IMR-90 (cell line): ENCODE results near the gene CLDN4. TPM values are rescaled to one million over a fixed set of nuclear protein-coding genes. Genes with fewer than 3 reads are reported as not detected.

Source experiments
- ATAC-seq: fragments of 200-7000 bp; cut with Tn5 transposase; 2 replicates; pipeline ENCODE4 v1.9.1; 2020; ENCODE audit warnings: low read depth, mild to moderate bottlenecking, moderate library complexity
- BruUV-seq: library from RNA; stranded (reverse); fragments of 400-500 nt; replicated peaks from 2 replicates; lab custom pipeline; 2021; lab: Mats Ljungman, UMichigan
- CTCF ChIA-PET: fragments of 300-600 bp; formaldehyde crosslinking; extraction: SDS; loops from one replicate; lab custom pipeline; 2021; ENCODE audit warnings: antibody characterized with exemption; lab: Yijun Ruan, JAX
- POLR2A ChIA-PET: fragments of 300-600 bp; sonication (Branson Sonifier 250); formaldehyde crosslinking; loops from one replicate; lab custom pipeline; 2022; ENCODE audit warnings: antibody characterized with exemption; ENCODE audit not compliant: unreplicated experiment; lab: Charles Lee
- DNase-seq: peaks from one replicate; pipeline ENCODE4 v3.0.0; 2013
- H2AFZ ChIP-seq: replicated peaks from 2 replicates; pipeline ENCODE3; 2013; ENCODE audit warnings: low read length, mild to moderate bottlenecking; ENCODE audit not compliant: poor library complexity
- H2AK5ac ChIP-seq: 2 replicates; pipeline ENCODE4 v1.6.1; 2013; ENCODE audit warnings: low read depth, low read length, inconsistent platforms
- H2AK9ac ChIP-seq: replicated peaks from 2 replicates; pipeline ENCODE3; 2013; ENCODE audit warnings: mild to moderate bottlenecking, low read depth, low read length, moderate library complexity; ENCODE audit not compliant: poor library complexity
- H2BK120ac ChIP-seq: 2 replicates; pipeline ENCODE4 v1.6.1; 2013; ENCODE audit warnings: low read depth, low read length, inconsistent platforms
- H2BK15ac ChIP-seq: 3 replicates; pipeline ENCODE4 v1.6.1; 2013; ENCODE audit warnings: low read depth, low read length, inconsistent platforms
- H2BK20ac ChIP-seq: 2 replicates; pipeline ENCODE4 v1.6.1; 2013; ENCODE audit warnings: low read depth, mild to moderate bottlenecking, inconsistent platforms, low read length, moderate library complexity
- H2BK5ac ChIP-seq: 2 replicates; pipeline ENCODE4 v1.6.1; 2013; ENCODE audit warnings: mild to moderate bottlenecking, low read depth, low read length, inconsistent platforms; ENCODE audit not compliant: poor library complexity, severe bottlenecking
- H3K14ac ChIP-seq: replicated peaks from 2 replicates; pipeline ENCODE4 v1.6.1; 2013; ENCODE audit warnings: low read depth, low read length, inconsistent platforms
- H3K18ac ChIP-seq: 2 replicates; pipeline ENCODE4 v1.6.1; 2013; ENCODE audit warnings: low read depth, low read length, control low read depth
- H3K23ac ChIP-seq: 2 replicates; pipeline ENCODE4 v1.6.1; 2013; ENCODE audit warnings: low read depth, low read length, inconsistent platforms
- H3K27ac ChIP-seq: 2 replicates; pipeline ENCODE4 v1.5.1; 2013; ENCODE audit warnings: mild to moderate bottlenecking, control low read depth, low read length; ENCODE audit not compliant: insufficient read depth
- H3K27me3 ChIP-seq: 2 replicates; pipeline ENCODE4 v1.6.1; 2013; ENCODE audit warnings: low read length; ENCODE audit not compliant: control insufficient read depth, insufficient read depth
- H3K36me3 ChIP-seq: 2 replicates; pipeline ENCODE4 v1.6.1; 2013; ENCODE audit warnings: low read length, mixed read lengths; ENCODE audit not compliant: control insufficient read depth, insufficient read depth
- H3K4ac ChIP-seq: 2 replicates; pipeline ENCODE4 v1.6.1; 2013; ENCODE audit warnings: low read depth, low read length, inconsistent platforms
- H3K4me1 ChIP-seq: 2 replicates; pipeline ENCODE4 v1.6.1; 2013; ENCODE audit warnings: low read length, mixed read lengths; ENCODE audit not compliant: control insufficient read depth, insufficient read depth
- H3K4me2 ChIP-seq: 2 replicates; pipeline ENCODE4 v1.6.1; 2013; ENCODE audit warnings: low read depth, mild to moderate bottlenecking, control low read depth, low read length, moderate library complexity
- H3K4me3 ChIP-seq: 2 replicates; pipeline ENCODE4 v1.5.1; 2013; ENCODE audit warnings: low read depth, mild to moderate bottlenecking, control low read depth, low read length, moderate library complexity; ENCODE audit not compliant: insufficient read depth
- H3K56ac ChIP-seq: 2 replicates; pipeline ENCODE4 v1.6.1; 2013; ENCODE audit warnings: low read length, inconsistent platforms; ENCODE audit not compliant: insufficient read depth; ENCODE audit errors: extremely low read depth
- H3K79me1 ChIP-seq, 2 experiments: 2 replicates each; pipeline ENCODE4 v1.6.1; 2013; ENCODE audit warnings: low read length in 2 of 2, inconsistent platforms in 1 of 2, low read depth in 1 of 2
- H3K9ac ChIP-seq: 2 replicates; pipeline ENCODE4 v1.6.1; 2013; ENCODE audit warnings: low read depth, low read length, control low read depth
- H3K9me1 ChIP-seq: 2 replicates; pipeline ENCODE4 v1.6.1; 2013; ENCODE audit warnings: low read length, inconsistent platforms; ENCODE audit not compliant: insufficient read depth
- H3K9me3 ChIP-seq: 2 replicates; pipeline ENCODE4 v1.6.1; 2013; ENCODE audit warnings: low read length; ENCODE audit not compliant: control insufficient read depth, insufficient read depth
- H4K20me1 ChIP-seq: 2 replicates; pipeline ENCODE4 v1.6.1; 2013; ENCODE audit warnings: low read length, inconsistent platforms; ENCODE audit not compliant: insufficient read depth
- H4K5ac ChIP-seq: 2 replicates; pipeline ENCODE4 v1.6.1; 2013; ENCODE audit warnings: mild to moderate bottlenecking, low read depth, low read length, control low read depth
- H4K8ac ChIP-seq, 2 experiments: 2 replicates each; pipeline ENCODE4 v1.6.1; 2013; ENCODE audit warnings: low read depth in 2 of 2, low read length in 2 of 2, control low read depth in 1 of 2, inconsistent platforms in 1 of 2
- H4K91ac ChIP-seq: 2 replicates; pipeline ENCODE4 v1.6.1; 2013; ENCODE audit warnings: low read depth, low read length, inconsistent platforms; ENCODE audit not compliant: insufficient read depth
- BHLHE40 ChIP-seq: fragments of 150-350 bp; IDR thresholded peaks from 2 replicates; pipeline ENCODE4 v1.6.1; 2016; ENCODE audit warnings: mild to moderate bottlenecking, low read depth, low read length
- CEBPB ChIP-seq: IDR thresholded peaks from 2 replicates; pipeline ENCODE4 v1.6.1; 2012; ENCODE audit warnings: low read depth, low read length, improper control_type of control experiment
- CHD1 ChIP-seq: IDR thresholded peaks from 2 replicates; pipeline ENCODE4 v1.6.1; 2012; ENCODE audit warnings: low read depth, low read length, improper control_type of control experiment
- FOS ChIP-seq: fragments of 150-350 bp; IDR thresholded peaks from 2 replicates; pipeline ENCODE4 v1.6.1; 2016; ENCODE audit warnings: low read depth, low read length
- MAFK ChIP-seq: IDR thresholded peaks from 2 replicates; pipeline ENCODE4 v1.6.1; 2012; ENCODE audit warnings: low read depth, low read length, improper control_type of control experiment
- MAZ ChIP-seq: IDR thresholded peaks from 2 replicates; pipeline ENCODE4 v1.6.1; 2012; ENCODE audit warnings: low read depth, mild to moderate bottlenecking, low read length, improper control_type of control experiment, moderate library complexity, borderline replicate concordance
- MXI1 ChIP-seq: IDR thresholded peaks from 2 replicates; pipeline ENCODE4 v1.6.1; 2012; ENCODE audit warnings: low read depth, mild to moderate bottlenecking, low read length, moderate library complexity, borderline replicate concordance
- NFE2L2 ChIP-seq: fragments of 150-350 bp; IDR thresholded peaks from 2 replicates; pipeline ENCODE4 v1.6.1; 2016; ENCODE audit warnings: low read depth, mild to moderate bottlenecking, low read length
- POLR2A ChIP-seq: IDR thresholded peaks from 2 replicates; pipeline ENCODE4 v1.6.1; 2012; ENCODE audit warnings: mild to moderate bottlenecking, low read depth, low read length
- RAD21 ChIP-seq: IDR thresholded peaks from 2 replicates; pipeline ENCODE4 v1.6.1; 2012; ENCODE audit warnings: low read length, improper control_type of control experiment
- RCOR1 ChIP-seq: IDR thresholded peaks from 2 replicates; pipeline ENCODE4 v1.6.1; 2012; ENCODE audit warnings: mild to moderate bottlenecking, low read length, improper control_type of control experiment; ENCODE audit not compliant: insufficient replicate concordance
- RFX5 ChIP-seq: IDR thresholded peaks from 2 replicates; pipeline ENCODE4 v1.8.0; 2012; ENCODE audit warnings: low read depth, mild to moderate bottlenecking, low read length, moderate library complexity
- SMC3 ChIP-seq: fragments of 150-350 bp; IDR thresholded peaks from 2 replicates; pipeline ENCODE4 v1.6.1; 2016; ENCODE audit warnings: low read depth, mild to moderate bottlenecking, antibody characterized with exemption, low read length, moderate library complexity
- WGBS, 2 experiments: methylation state at CpG; one replicate each; pipeline versions ENCODE4 v1.1.5 to v1.1.7; 2013; ENCODE audit warnings: missing lambda C conversion rate in 2 of 2; ENCODE audit not compliant: insufficient read length in 1 of 2; ENCODE audit errors: extremely low coverage in 2 of 2; 5-methylcytosine and 5-hydroxymethylcytosine counted together
- dilution Hi-C: fragments of 300-500 bp; cut with HindIII; formaldehyde crosslinking; loops from one replicate; pipeline ENCODE4 v1.14.3; 2018; ENCODE audit warnings: low sequenced_read_pairs; ENCODE audit not compliant: unreplicated experiment
- in situ Hi-C: fragments of 300-500 bp; cut with MboI; formaldehyde crosslinking; loops from 3 replicates; pipeline ENCODE4 v1.14.3; 2019; ENCODE audit warnings: low sequenced_read_pairs, inconsistent platforms, mixed read lengths
- intact Hi-C: fragments of 100-400 bp; cut with micrococcal nuclease; formaldehyde crosslinking; loops from 2 replicates; pipeline ENCODE4 v1.10.0; 2022
- polyA plus RNA-seq, 3 experiments: library from polyadenylated mRNA; depleted of rRNA; stranded (reverse); fragments of >200 nt; gene quantifications; 2 replicates each; pipeline ENCODE4 v1.2.3, GENCODE V29; 2012; ENCODE audit warnings: low replicate concordance in 1 of 3
- total RNA-seq: library from RNA; depleted of rRNA; stranded (reverse); fragments of >200 nt; gene quantifications from 2 replicates; pipeline ENCODE4 v1.2.3, GENCODE V29; 2012
- TF ChIP-seq, protein P1 (sequence below): fragments of 150-350 bp; IDR thresholded peaks from 2 replicates; pipeline ENCODE4 v1.6.1; 2017; ENCODE audit warnings: mild to moderate bottlenecking, antibody characterized with exemption, low read length, low read depth
- TF ChIP-seq, protein P2 (sequence below): fragments of 150-350 bp; IDR thresholded peaks from 2 replicates; pipeline ENCODE4 v1.6.1; 2016; ENCODE audit warnings: low read depth, mild to moderate bottlenecking, low read length, moderate library complexity, borderline replicate concordance

The CLDN4 gene
- total and polyA plus RNA-seq, 2 of the 4 experiments (the other 2 are of a cell fraction), result 2.9 to 4.4 TPM

DNA sequence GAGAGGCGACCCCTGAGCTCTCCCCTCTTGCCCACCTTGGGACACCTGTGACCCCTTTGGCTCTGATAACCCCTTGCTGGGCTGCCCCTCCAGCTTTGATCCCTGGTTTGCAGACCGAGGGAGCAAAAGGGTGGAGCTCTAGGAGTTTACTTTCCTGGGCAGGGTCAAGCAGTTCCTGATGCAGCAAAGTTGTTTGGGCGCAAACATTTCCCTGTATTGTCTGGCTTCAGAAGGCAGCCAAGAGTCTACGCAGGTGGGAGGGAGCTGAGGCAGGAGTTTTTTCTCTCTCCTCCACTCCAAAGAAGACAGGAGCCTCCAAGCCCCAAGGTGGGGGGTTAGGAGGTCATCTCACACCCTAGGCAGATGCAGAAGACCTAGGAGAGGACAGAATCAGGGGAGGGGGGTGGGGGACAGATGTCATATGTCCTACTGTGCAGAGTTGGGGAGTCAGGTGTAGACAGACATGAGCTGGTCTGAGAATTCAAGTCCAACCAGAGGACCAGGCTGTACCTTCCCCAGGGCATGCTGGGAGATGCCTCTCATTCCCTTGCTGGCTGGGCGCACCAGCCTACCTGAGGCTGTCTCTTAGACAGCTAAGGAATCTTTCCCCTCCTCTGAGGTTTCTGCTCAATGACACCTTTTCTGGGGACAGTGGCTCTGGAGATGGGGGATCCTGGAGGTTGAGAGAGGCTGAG is 50.7 kb downstream of the CLDN4 start:
- in situ Hi-C loops, result no loop called here
- ATAC-seq (no peak), DNase-seq (no peak)
- no peak overlapping the region; the same call in 1 of the 2 replicates for H4K91ac ChIP-seq
- no peak overlapping the region for H2BK5ac ChIP-seq
- H2BK20ac ChIP-seq, result peak overlapping the region; percentile 21; the same call in 1 of the 2 replicates
- H4K8ac ChIP-seq, result no peak overlapping the region
- H2AK5ac ChIP-seq, result peak overlapping the region; percentile 28
- no peak overlapping the region for H3K23ac ChIP-seq
- no peak overlapping the region for H3K9ac ChIP-seq
- H3K4me2 ChIP-seq, result no peak overlapping the region
- H3K27ac ChIP-seq, result no peak overlapping the region
- intact Hi-C loops, result no loop called here
- dilution Hi-C loops, result no loop called here
- no peak overlapping the region for H2AK9ac ChIP-seq
- WGBS, 2 experiments, result 75% methylated on average over 2 of the region's 5 CpGs; no CpG with 5 or more reads in 1 of the 2 experiments
- no peaks in the 10 kb centered on the region for H3K9me3 ChIP-seq
- H3K14ac ChIP-seq, result no peak overlapping the region
- no peaks in the 10 kb centered on the region for H3K36me3 ChIP-seq
- peaks cover 3% of the 10 kb centered on the region for H4K20me1 ChIP-seq
- POLR2A ChIA-PET, result interaction anchor here (0.6 kb wide), 1 partner anchor 19 kb away, joined by 16 read pairs; no protein-coding TSS in a partner anchor
- H3K4me1 ChIP-seq, result peaks cover 25% of the 10 kb centered on the region
- H3K4me3 ChIP-seq, result no peak overlapping the region
- no peak overlapping the region for H2AFZ ChIP-seq
- CTCF ChIA-PET, result interaction anchor here (2.4 kb wide), 1 partner anchor 145 kb away, joined by 13 read pairs; no protein-coding TSS in a partner anchor
- no peak overlapping the region; the same call in 1 of the 2 replicates for H3K18ac ChIP-seq
- H2BK15ac ChIP-seq, result peak overlapping the region; percentile 66; the same call in 1 of the 3 replicates
- H3K27me3 ChIP-seq, result no peaks in the 10 kb centered on the region
- peak overlapping the region; percentile 48 for H3K4ac ChIP-seq
- H2BK120ac ChIP-seq, result peak overlapping the region; percentile 20; the same call in 1 of the 2 replicates
- H3K56ac ChIP-seq, result no peak overlapping the region
- BruUV-seq, result no TSS peak
- no peaks in the 10 kb centered on the region; a peak in 1 of 4 replicates for H3K79me1 ChIP-seq
- peaks cover 13% of the 10 kb centered on the region for H3K9me1 ChIP-seq
- H4K5ac ChIP-seq, result no peak overlapping the region
- TF ChIP-seq SMC3, result no peak
- TF ChIP-seq CHD1, result no peak
- TF ChIP-seq POLR2A, result no peak
- TF ChIP-seq MXI1, result no peak
- no peak for TF ChIP-seq MAZ
- TF ChIP-seq, protein P1, sequence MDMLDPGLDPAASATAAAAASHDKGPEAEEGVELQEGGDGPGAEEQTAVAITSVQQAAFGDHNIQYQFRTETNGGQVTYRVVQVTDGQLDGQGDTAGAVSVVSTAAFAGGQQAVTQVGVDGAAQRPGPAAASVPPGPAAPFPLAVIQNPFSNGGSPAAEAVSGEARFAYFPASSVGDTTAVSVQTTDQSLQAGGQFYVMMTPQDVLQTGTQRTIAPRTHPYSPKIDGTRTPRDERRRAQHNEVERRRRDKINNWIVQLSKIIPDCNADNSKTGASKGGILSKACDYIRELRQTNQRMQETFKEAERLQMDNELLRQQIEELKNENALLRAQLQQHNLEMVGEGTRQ, result no peak
- TF ChIP-seq, protein P2, sequence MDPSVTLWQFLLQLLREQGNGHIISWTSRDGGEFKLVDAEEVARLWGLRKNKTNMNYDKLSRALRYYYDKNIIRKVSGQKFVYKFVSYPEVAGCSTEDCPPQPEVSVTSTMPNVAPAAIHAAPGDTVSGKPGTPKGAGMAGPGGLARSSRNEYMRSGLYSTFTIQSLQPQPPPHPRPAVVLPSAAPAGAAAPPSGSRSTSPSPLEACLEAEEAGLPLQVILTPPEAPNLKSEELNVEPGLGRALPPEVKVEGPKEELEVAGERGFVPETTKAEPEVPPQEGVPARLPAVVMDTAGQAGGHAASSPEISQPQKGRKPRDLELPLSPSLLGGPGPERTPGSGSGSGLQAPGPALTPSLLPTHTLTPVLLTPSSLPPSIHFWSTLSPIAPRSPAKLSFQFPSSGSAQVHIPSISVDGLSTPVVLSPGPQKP, result no peak
- TF ChIP-seq NFE2L2, result no peak
- no peak for TF ChIP-seq RAD21
- no peak for TF ChIP-seq CEBPB
- no peak for TF ChIP-seq BHLHE40
- no peak for TF ChIP-seq RFX5
- no peak for TF ChIP-seq MAFK
- no peak for TF ChIP-seq FOS
- no peak for TF ChIP-seq RCOR1
